GM12878 (cell line): ENCODE results near the gene NEK11. TPM values are rescaled to one million over a fixed set of nuclear protein-coding genes. Genes with fewer than 3 reads are reported as not detected.

ENCODE experiments used
- ATAC-seq: fragments of 200-7000 bp; cut with Tn5 transposase; 3 replicates; pipeline ENCODE4 v1.9.1; 2020; ENCODE audit warnings: mild to moderate bottlenecking, moderate library complexity
- BruUV-seq: library from RNA; stranded (reverse); fragments of 400-500 nt; replicated peaks from 2 replicates; lab custom pipeline; 2021; lab: Mats Ljungman, UMichigan
- CTCF ChIA-PET: fragments of 300-600 bp; sonication (Branson Sonifier 250); formaldehyde crosslinking; extraction: SDS; loops from one replicate; lab custom pipeline; 2021; ENCODE audit warnings: inconsistent platforms; lab: Yijun Ruan, JAX
- POLR2A ChIA-PET: fragments of 350-600 bp; formaldehyde crosslinking; extraction: SDS; loops from one replicate; lab custom pipeline; 2021; ENCODE audit warnings: inconsistent platforms; lab: Charles Lee
- RAD21 ChIA-PET: fragments of 300-600 bp; sonication (Branson Sonifier 250); formaldehyde crosslinking; loops from one replicate; lab custom pipeline; 2023; ENCODE audit warnings: antibody characterized with exemption; ENCODE audit not compliant: unreplicated experiment; lab: Charles Lee
- SMC1A ChIA-PET: fragments of 300-600 bp; sonication (Branson Sonifier 250); formaldehyde crosslinking; loops from one replicate; lab custom pipeline; 2023; ENCODE audit not compliant: unreplicated experiment, uncharacterized antibody; lab: Charles Lee
- DNase-seq: peaks from one replicate; pipeline ENCODE4 v3.0.0-alpha.2; 2011; ENCODE audit warnings: low read depth, low spot score
- FAIRE-seq: peaks from 3 replicates; lab custom pipeline; 2011; peaks lifted over from hg19 to GRCh38; lab: Jason Lieb, UNC
- H2AFZ ChIP-seq: 2 replicates; pipeline ENCODE4 v1.6.0; 2011; ENCODE audit warnings: low read depth, low read length, control low read depth; ENCODE audit not compliant: control insufficient read depth
- H3K27ac ChIP-seq: 2 replicates; pipeline ENCODE4 v1.5.1; 2011; ENCODE audit warnings: control low read depth; ENCODE audit not compliant: control insufficient read depth, insufficient read depth
- H3K27me3 ChIP-seq, 2 experiments: replicated peaks in 1 of 2; 2 replicates each; pipeline versions ENCODE4 v1.6.0 to v1.6.1; 2011; ENCODE audit warnings: low read length in 1 of 2; ENCODE audit not compliant: control insufficient read depth in 2 of 2, insufficient read depth in 2 of 2
- H3K36me3 ChIP-seq, 2 experiments: 2 replicates each; pipeline ENCODE4 v1.5.1; 2011; ENCODE audit warnings: low read length in 1 of 2; ENCODE audit not compliant: control insufficient read depth in 2 of 2, insufficient read depth in 2 of 2
- H3K4me1 ChIP-seq: 2 replicates; pipeline ENCODE4 v1.6.1; 2011; ENCODE audit warnings: mild to moderate bottlenecking, low read length, moderate library complexity, mixed read lengths; ENCODE audit not compliant: control insufficient read depth, insufficient read depth
- H3K4me2 ChIP-seq: 2 replicates; pipeline ENCODE4 v1.6.0; 2011; ENCODE audit warnings: control low read depth; ENCODE audit not compliant: control insufficient read depth, insufficient read depth
- H3K4me3 ChIP-seq: fragments of 200-600 bp; sonication (generic); 2 replicates; pipeline ENCODE4 v1.5.1; 2016
- H3K79me2 ChIP-seq: 2 replicates; pipeline ENCODE4 v1.6.0; 2011; ENCODE audit warnings: low read length; ENCODE audit not compliant: control insufficient read depth, insufficient read depth
- H3K9ac ChIP-seq: 2 replicates; pipeline ENCODE4 v1.8.0; 2011; ENCODE audit warnings: low read length, control low read depth, mixed read lengths; ENCODE audit not compliant: control insufficient read depth, insufficient read depth
- H3K9me3 ChIP-seq: replicated peaks from 3 replicates; pipeline ENCODE4 v1.5.1; 2011; ENCODE audit warnings: mild to moderate bottlenecking, low read length; ENCODE audit not compliant: control insufficient read depth, insufficient read depth
- H4K20me1 ChIP-seq: 2 replicates; pipeline ENCODE4 v1.6.0; 2011; ENCODE audit not compliant: control insufficient read depth, insufficient read depth
- CBX3 ChIP-seq: fragments of 200-600 bp; sonication (generic); IDR thresholded peaks from 2 replicates; pipeline ENCODE4 v1.6.1; 2016; ENCODE audit warnings: low read depth, borderline replicate concordance
- EGR1 ChIP-seq, 2 experiments: IDR thresholded peaks; 1 replicate in 1 of 2; 2 replicates in 1 of 2; pipeline ENCODE4 v1.6.1; 2011 to 2012; ENCODE audit warnings: low read depth in 2 of 2, low read length in 2 of 2, borderline replicate concordance in 1 of 2, mild to moderate bottlenecking in 1 of 2, moderate library complexity in 1 of 2
- NBN ChIP-seq: fragments of 450-650 bp; IDR thresholded peaks from 2 replicates; pipeline ENCODE4 v1.6.1; 2016
- NFYA ChIP-seq: IDR thresholded peaks from 2 replicates; pipeline ENCODE4 v1.6.1; 2011; ENCODE audit warnings: low read depth, mild to moderate bottlenecking, low read length, improper control_type of control experiment, borderline replicate concordance
- POU2F2 ChIP-seq: IDR thresholded peaks from 3 replicates; pipeline ENCODE4 v1.6.1; 2011; ENCODE audit warnings: low read depth, mild to moderate bottlenecking, low read length, borderline replicate concordance
- RB1 ChIP-seq: fragments of 450-650 bp; formaldehyde crosslinking; IDR thresholded peaks from 2 replicates; pipeline ENCODE4 v1.6.1; 2017; ENCODE audit warnings: mild to moderate bottlenecking, borderline replicate concordance
- SREBF2 ChIP-seq: IDR thresholded peaks from 2 replicates; pipeline ENCODE4 v1.6.1; 2012; ENCODE audit warnings: mild to moderate bottlenecking, low read length
- WGBS: methylation state at CpG from one replicate; pipeline ENCODE4 v1.1.6; 2016; ENCODE audit warnings: low lambda C conversion rate; ENCODE audit not compliant: insufficient replicate concordance, insufficient coverage; ENCODE audit errors: missing lambda C conversion rate; 5-methylcytosine and 5-hydroxymethylcytosine counted together
- in situ Hi-C: fragments of 300-500 bp; cut with MboI; formaldehyde crosslinking; loops from 9 replicates; pipeline ENCODE4 v1.14.3; 2018; ENCODE audit warnings: mixed read lengths
- intact Hi-C: fragments of 100-400 bp; cut with micrococcal nuclease; formaldehyde crosslinking; loops from one replicate; pipeline ENCODE4 v1.14.2; 2022; ENCODE audit not compliant: unreplicated experiment
- polyA plus RNA-seq, 11 experiments: library from polyadenylated mRNA; depleted of rRNA in 4 of 11; unstranded in 6 of 11; stranded (reverse) in 5 of 11; fragments of >200 nt; fragmentation: Nextera tagmentation in 4 of 11; fragmentation: Illumina TruSeq in 1 of 11; extraction: Ambion mirVana in 4 of 11; extraction: Trizol in 1 of 11; gene quantifications; 1 replicate in 1 of 11; 2 replicates in 10 of 11; pipeline versions ENCODE4 v1.2.1 to v1.2.3, GENCODE V29; 2011 to 2016; ENCODE audit warnings: inconsistent platforms in 2 of 11, missing spikeins in 2 of 11, low read depth in 1 of 11
- total RNA-seq, 4 experiments: library from RNA; depleted of rRNA in 3 of 4; stranded (reverse); fragments of >200 nt in 3 of 4; fragmentation: Illumina TruSeq in 1 of 4; extraction: Trizol in 1 of 4; gene quantifications; 2 replicates each; pipeline versions ENCODE4 v1.2.1 to v1.2.3, GENCODE V29; 2013 to 2021
- TF ChIP-seq, protein P1 (sequence below): fragments of 450-650 bp; IDR thresholded peaks from 2 replicates; pipeline ENCODE4 v1.6.1; 2017; ENCODE audit warnings: mild to moderate bottlenecking, moderate library complexity
- TF ChIP-seq, protein P2 (sequence below): fragments of 450-650 bp; IDR thresholded peaks from 2 replicates; pipeline ENCODE4 v1.6.1; 2017; ENCODE audit warnings: antibody characterized with exemption, mild to moderate bottlenecking, moderate library complexity
- TF ChIP-seq, protein P3 (sequence below): IDR thresholded peaks from 2 replicates; pipeline ENCODE4 v1.6.1; 2012; ENCODE audit warnings: mild to moderate bottlenecking, low read depth, low read length

The NEK11 gene
- total and polyA plus RNA-seq, 10 of the 15 experiments (the other 5 are each of a cell fraction or from before 2014, with no cell fraction given), result 0.05 to 0.94 (median 0.36) TPM; not detected in 1

DNA sequence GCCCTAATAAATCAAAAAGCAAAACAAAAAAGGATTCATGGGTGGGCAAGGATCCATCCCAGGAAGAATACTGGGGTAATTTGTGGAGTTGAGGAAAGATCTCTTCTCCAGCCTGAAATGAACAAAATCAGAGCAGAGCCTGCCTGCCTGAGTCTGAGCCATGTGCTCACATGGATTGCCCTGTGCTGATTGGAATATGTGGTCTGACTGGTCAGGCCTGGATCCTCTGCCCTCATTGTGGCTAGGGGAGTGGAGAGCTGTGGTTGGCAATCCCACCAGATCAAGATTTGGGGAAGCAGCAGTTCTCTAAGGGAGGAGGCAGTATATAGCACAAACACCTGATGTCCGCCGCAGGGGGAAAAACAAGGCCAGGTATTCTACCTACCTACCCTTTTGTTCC is 348.1 kb downstream of the NEK11 start:
- Histone ChIP-seq H3K79me2 (no peaks in the 10 kb centered on the region), H3K4me1 (no peaks in the 10 kb centered on the region), H4K20me1 (no peaks in the 10 kb centered on the region), H3K36me3 (no peaks in the 10 kb centered on the region), H3K9ac (no peak overlapping the region), H3K27ac (no peak overlapping the region), H2AFZ (no peak overlapping the region), H3K9me3 (no peaks in the 10 kb centered on the region), H3K27me3 (no peaks in the 10 kb centered on the region), H3K4me2 (no peak overlapping the region), H3K4me3 (no peak overlapping the region)
- intact Hi-C loops, result no loop called here
- DNase-seq (no peak), FAIRE-seq (no peak), ATAC-seq (no peak)
- in situ Hi-C loops, result no loop called here
- CTCF ChIA-PET, result interaction anchor here (0.7 kb wide), 1 partner anchor 663 kb away, joined by 3 read pairs; no protein-coding TSS in a partner anchor
- no peak for TF ChIP-seq NBN
- no peak for TF ChIP-seq SREBF2
- TF ChIP-seq, protein P1, sequence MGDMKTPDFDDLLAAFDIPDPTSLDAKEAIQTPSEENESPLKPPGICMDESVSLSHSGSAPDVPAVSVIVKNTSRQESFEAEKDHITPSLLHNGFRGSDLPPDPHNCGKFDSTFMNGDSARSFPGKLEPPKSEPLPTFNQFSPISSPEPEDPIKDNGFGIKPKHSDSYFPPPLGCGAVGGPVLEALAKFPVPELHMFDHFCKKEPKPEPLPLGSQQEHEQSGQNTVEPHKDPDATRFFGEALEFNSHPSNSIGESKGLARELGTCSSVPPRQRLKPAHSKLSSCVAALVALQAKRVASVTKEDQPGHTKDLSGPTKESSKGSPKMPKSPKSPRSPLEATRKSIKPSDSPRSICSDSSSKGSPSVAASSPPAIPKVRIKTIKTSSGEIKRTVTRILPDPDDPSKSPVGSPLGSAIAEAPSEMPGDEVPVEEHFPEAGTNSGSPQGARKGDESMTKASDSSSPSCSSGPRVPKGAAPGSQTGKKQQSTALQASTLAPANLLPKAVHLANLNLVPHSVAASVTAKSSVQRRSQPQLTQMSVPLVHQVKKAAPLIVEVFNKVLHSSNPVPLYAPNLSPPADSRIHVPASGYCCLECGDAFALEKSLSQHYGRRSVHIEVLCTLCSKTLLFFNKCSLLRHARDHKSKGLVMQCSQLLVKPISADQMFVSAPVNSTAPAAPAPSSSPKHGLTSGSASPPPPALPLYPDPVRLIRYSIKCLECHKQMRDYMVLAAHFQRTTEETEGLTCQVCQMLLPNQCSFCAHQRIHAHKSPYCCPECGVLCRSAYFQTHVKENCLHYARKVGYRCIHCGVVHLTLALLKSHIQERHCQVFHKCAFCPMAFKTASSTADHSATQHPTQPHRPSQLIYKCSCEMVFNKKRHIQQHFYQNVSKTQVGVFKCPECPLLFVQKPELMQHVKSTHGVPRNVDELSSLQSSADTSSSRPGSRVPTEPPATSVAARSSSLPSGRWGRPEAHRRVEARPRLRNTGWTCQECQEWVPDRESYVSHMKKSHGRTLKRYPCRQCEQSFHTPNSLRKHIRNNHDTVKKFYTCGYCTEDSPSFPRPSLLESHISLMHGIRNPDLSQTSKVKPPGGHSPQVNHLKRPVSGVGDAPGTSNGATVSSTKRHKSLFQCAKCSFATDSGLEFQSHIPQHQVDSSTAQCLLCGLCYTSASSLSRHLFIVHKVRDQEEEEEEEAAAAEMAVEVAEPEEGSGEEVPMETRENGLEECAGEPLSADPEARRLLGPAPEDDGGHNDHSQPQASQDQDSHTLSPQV, result no peak
- TF ChIP-seq, protein P2, sequence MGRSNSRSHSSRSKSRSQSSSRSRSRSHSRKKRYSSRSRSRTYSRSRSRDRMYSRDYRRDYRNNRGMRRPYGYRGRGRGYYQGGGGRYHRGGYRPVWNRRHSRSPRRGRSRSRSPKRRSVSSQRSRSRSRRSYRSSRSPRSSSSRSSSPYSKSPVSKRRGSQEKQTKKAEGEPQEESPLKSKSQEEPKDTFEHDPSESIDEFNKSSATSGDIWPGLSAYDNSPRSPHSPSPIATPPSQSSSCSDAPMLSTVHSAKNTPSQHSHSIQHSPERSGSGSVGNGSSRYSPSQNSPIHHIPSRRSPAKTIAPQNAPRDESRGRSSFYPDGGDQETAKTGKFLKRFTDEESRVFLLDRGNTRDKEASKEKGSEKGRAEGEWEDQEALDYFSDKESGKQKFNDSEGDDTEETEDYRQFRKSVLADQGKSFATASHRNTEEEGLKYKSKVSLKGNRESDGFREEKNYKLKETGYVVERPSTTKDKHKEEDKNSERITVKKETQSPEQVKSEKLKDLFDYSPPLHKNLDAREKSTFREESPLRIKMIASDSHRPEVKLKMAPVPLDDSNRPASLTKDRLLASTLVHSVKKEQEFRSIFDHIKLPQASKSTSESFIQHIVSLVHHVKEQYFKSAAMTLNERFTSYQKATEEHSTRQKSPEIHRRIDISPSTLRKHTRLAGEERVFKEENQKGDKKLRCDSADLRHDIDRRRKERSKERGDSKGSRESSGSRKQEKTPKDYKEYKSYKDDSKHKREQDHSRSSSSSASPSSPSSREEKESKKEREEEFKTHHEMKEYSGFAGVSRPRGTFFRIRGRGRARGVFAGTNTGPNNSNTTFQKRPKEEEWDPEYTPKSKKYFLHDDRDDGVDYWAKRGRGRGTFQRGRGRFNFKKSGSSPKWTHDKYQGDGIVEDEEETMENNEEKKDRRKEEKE, result no peak
- TF ChIP-seq POU2F2, result no peak
- TF ChIP-seq, protein P3, sequence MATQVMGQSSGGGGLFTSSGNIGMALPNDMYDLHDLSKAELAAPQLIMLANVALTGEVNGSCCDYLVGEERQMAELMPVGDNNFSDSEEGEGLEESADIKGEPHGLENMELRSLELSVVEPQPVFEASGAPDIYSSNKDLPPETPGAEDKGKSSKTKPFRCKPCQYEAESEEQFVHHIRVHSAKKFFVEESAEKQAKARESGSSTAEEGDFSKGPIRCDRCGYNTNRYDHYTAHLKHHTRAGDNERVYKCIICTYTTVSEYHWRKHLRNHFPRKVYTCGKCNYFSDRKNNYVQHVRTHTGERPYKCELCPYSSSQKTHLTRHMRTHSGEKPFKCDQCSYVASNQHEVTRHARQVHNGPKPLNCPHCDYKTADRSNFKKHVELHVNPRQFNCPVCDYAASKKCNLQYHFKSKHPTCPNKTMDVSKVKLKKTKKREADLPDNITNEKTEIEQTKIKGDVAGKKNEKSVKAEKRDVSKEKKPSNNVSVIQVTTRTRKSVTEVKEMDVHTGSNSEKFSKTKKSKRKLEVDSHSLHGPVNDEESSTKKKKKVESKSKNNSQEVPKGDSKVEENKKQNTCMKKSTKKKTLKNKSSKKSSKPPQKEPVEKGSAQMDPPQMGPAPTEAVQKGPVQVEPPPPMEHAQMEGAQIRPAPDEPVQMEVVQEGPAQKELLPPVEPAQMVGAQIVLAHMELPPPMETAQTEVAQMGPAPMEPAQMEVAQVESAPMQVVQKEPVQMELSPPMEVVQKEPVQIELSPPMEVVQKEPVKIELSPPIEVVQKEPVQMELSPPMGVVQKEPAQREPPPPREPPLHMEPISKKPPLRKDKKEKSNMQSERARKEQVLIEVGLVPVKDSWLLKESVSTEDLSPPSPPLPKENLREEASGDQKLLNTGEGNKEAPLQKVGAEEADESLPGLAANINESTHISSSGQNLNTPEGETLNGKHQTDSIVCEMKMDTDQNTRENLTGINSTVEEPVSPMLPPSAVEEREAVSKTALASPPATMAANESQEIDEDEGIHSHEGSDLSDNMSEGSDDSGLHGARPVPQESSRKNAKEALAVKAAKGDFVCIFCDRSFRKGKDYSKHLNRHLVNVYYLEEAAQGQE, result no peak
- no peak for TF ChIP-seq CBX3
- TF ChIP-seq EGR1 (IDR thresholded peaks at IDR 0.05; ENCODE audit: borderline replicate concordance in 1 of 2, low read depth in 2 of 2, low read length in 2 of 2), result no peak
- TF ChIP-seq NFYA, result no peak
- no peak for TF ChIP-seq RB1
- RAD21 ChIA-PET, result no interaction called here
- 100% methylated on average over 2 of the region's 2 CpGs for WGBS
- BruUV-seq, result no TSS peak
- POLR2A ChIA-PET, result no interaction called here
- SMC1A ChIA-PET, result no interaction called here
